ENCODE measurements around the gene DRAXIN.

The DRAXIN gene

DNA sequence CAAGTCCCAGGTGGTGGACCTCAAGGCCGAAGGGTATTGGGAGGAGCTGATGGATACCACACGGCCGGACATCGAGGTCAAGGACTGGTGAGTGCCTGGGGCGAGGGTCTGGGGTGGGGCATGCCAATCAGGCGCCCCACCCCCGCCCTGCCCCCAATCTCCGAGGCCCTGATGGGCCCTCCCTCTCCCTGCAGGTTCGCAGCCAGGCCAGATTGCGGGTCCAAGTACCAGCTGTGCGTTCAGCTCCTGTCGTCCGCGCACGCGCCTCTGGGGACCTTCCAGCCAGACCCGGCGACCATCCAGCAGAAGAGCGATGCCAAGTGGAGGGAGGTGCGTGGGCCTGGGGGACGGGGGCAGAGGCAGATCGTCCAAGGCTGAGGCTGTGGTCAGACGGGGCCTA lies 33.0 kb upstream of the DRAXIN start:
- Histone ChIP-seq H3K4me3 (IDR thresholded peaks at IDR 0.05; ENCODE audit: insufficient read depth, low read depth, low read length) (no peak overlapping the region), H3K79me2 (ENCODE audit: insufficient read depth, low read depth) (no peaks in the 10 kb centered on the region), H3K27me3 (ENCODE audit: insufficient read depth, low read depth) (peaks cover 5% of the 10 kb centered on the region), H3K36me3 (ENCODE audit: insufficient read depth) (no peaks in the 10 kb centered on the region), H3K4me2 (no peak overlapping the region), H2AFZ (ENCODE audit: low read depth) (no peak overlapping the region), H3K27ac (no peak overlapping the region), H3K9ac (no peak overlapping the region), H3K4me1 (ENCODE audit: low read depth, poor library complexity, severe bottlenecking) (peaks cover 1% of the 10 kb centered on the region), H4K20me1 (ENCODE audit: insufficient read depth) (no peaks in the 10 kb centered on the region)
- TF ChIP-seq, protein P1, sequence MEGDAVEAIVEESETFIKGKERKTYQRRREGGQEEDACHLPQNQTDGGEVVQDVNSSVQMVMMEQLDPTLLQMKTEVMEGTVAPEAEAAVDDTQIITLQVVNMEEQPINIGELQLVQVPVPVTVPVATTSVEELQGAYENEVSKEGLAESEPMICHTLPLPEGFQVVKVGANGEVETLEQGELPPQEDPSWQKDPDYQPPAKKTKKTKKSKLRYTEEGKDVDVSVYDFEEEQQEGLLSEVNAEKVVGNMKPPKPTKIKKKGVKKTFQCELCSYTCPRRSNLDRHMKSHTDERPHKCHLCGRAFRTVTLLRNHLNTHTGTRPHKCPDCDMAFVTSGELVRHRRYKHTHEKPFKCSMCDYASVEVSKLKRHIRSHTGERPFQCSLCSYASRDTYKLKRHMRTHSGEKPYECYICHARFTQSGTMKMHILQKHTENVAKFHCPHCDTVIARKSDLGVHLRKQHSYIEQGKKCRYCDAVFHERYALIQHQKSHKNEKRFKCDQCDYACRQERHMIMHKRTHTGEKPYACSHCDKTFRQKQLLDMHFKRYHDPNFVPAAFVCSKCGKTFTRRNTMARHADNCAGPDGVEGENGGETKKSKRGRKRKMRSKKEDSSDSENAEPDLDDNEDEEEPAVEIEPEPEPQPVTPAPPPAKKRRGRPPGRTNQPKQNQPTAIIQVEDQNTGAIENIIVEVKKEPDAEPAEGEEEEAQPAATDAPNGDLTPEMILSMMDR (conservative IDR thresholded peaks at IDR 0.05; ENCODE audit: low read depth, low read length), result no peak

DNA sequence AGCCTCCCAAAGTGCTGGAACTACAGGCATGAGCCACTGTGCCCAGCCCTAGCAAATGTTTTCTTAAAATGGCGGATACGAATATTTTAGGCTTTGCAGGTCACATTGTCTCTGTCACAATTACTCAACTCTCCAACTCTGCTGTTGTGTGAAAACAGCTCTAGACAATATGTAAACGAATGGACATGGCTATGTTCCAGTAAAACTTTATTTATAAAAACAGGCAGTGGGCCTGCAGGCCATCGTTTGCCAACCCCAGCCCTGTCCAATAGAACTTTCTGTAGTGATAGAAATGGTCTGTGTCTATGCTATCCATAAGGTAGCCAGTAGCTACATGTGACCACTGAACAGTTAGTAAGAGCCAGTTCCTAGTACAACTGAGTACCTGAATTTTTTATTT lies 31.8 kb upstream of the DRAXIN start:
- no peaks in the 10 kb centered on the region for H4K20me1 ChIP-seq (ENCODE audit: insufficient read depth)
- no peak overlapping the region for H3K4me3 ChIP-seq (IDR thresholded peaks at IDR 0.05; ENCODE audit: insufficient read depth, low read depth, low read length)
- peaks cover 8% of the 10 kb centered on the region for H3K27me3 ChIP-seq (ENCODE audit: insufficient read depth, low read depth)
- peaks cover 5% of the 10 kb centered on the region for H3K4me1 ChIP-seq (ENCODE audit: low read depth, poor library complexity, severe bottlenecking)
- no peak overlapping the region for H3K27ac ChIP-seq
- no peak overlapping the region for H3K9ac ChIP-seq
- no peak overlapping the region for H2AFZ ChIP-seq (ENCODE audit: low read depth)
- no peaks in the 10 kb centered on the region for H3K36me3 ChIP-seq (ENCODE audit: insufficient read depth)
- H3K4me2 ChIP-seq, result no peak overlapping the region
- no peaks in the 10 kb centered on the region for H3K79me2 ChIP-seq (ENCODE audit: insufficient read depth, low read depth)
- TF ChIP-seq, protein P1 (conservative IDR thresholded peaks at IDR 0.05; ENCODE audit: low read depth, low read length), result no peak

DNA sequence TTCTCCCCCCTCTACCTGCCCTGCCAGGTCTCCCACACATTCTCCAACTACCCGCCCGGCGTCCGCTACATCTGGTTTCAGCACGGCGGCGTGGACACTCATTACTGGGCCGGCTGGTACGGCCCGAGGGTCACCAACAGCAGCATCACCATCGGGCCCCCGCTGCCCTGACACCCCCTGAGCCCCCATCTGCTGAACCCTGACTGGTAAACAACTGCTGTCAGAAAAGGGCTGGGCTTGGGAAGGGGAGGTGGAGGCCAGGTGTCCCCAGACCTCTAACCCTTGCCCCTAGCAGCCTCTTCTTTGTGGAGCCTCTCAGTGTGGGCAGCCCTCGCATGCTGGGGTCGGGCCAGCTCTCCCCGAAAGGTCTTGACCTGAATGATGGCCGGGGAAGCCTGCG lies 30.4 kb upstream of the DRAXIN start:
- Histone ChIP-seq H3K4me1 (ENCODE audit: low read depth, poor library complexity, severe bottlenecking) (peaks cover 5% of the 10 kb centered on the region), H4K20me1 (ENCODE audit: insufficient read depth) (no peaks in the 10 kb centered on the region), H3K27me3 (ENCODE audit: insufficient read depth, low read depth) (peaks cover 8% of the 10 kb centered on the region), H3K79me2 (ENCODE audit: insufficient read depth, low read depth) (no peaks in the 10 kb centered on the region), H3K36me3 (ENCODE audit: insufficient read depth) (no peaks in the 10 kb centered on the region), H3K9ac (no peak overlapping the region), H3K4me3 (IDR thresholded peaks at IDR 0.05; ENCODE audit: insufficient read depth, low read depth, low read length) (no peak overlapping the region), H3K27ac (no peak overlapping the region), H2AFZ (ENCODE audit: low read depth) (no peak overlapping the region), H3K4me2 (no peak overlapping the region)
- TF ChIP-seq, protein P1 (conservative IDR thresholded peaks at IDR 0.05; ENCODE audit: low read depth, low read length), result no peak

DNA sequence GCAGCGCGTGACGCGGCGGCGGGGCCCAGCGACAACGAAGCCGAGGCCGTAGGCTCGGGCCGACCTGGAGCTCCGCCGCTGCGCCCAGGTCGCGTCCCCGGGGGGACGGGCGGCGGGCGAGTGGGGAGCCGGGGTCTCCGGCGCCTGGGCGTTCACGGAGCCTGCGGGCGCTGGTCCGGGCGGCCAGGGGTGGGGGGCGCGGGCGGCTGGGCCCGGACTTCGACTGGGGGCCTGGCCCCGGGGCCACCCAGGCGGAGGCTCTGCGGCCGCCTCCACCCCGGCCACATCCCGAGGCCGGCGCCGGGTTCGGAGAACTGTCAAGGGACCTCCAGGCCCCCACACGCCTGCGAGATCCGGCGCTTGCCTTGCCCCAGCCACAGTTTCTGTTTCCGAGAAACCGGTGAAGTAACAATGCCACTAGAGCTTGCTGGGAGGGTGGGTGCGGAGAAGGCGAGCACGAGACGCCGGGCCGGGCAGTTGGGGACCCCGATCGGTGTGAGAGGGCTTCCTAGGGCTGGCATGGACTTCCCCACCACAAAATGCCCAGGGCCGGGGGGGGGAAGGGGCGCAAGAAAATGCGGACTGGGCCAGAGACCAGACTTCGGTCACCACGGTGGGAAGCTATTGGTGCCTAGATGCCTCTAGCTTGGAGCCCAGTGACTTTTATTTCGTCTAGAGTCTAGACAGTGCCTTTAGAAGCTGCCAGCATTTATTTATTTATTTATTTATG lies 27.0 kb upstream of the DRAXIN start:
- Histone ChIP-seq H3K9ac (peak overlapping the region; percentile 3; the same call in 1 of the 2 replicates), H4K20me1 (ENCODE audit: insufficient read depth) (no peaks in the 10 kb centered on the region), H3K36me3 (ENCODE audit: insufficient read depth) (no peaks in the 10 kb centered on the region), H3K4me2 (peak overlapping the region; percentile 48), H3K27me3 (ENCODE audit: insufficient read depth, low read depth) (peaks cover 8% of the 10 kb centered on the region), H3K4me1 (ENCODE audit: low read depth, poor library complexity, severe bottlenecking) (peaks cover 5% of the 10 kb centered on the region), H3K4me3 (IDR thresholded peaks at IDR 0.05; ENCODE audit: insufficient read depth, low read depth, low read length) (no peak overlapping the region), H2AFZ (ENCODE audit: low read depth) (peak overlapping the region; percentile 71), H3K79me2 (ENCODE audit: insufficient read depth, low read depth) (no peaks in the 10 kb centered on the region), H3K27ac (no peak overlapping the region)
- TF ChIP-seq, protein P1 (conservative IDR thresholded peaks at IDR 0.05; ENCODE audit: low read depth, low read length), result no peak

All from KMS-11 (cell line).